HG03575 (cell line): ENCODE data around the gene COTL1.

Experiments
- ATAC-seq: cut with Tn5 transposase; IDR thresholded peaks from one replicate; pipeline ENCODE4 v1.9.1; 2021; ENCODE audit not compliant: unreplicated experiment, insufficient number of reproducible peaks, low FRiP score; ENCODE audit errors: extremely low read depth

The COTL1 gene, protein sequence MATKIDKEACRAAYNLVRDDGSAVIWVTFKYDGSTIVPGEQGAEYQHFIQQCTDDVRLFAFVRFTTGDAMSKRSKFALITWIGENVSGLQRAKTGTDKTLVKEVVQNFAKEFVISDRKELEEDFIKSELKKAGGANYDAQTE

DNA sequence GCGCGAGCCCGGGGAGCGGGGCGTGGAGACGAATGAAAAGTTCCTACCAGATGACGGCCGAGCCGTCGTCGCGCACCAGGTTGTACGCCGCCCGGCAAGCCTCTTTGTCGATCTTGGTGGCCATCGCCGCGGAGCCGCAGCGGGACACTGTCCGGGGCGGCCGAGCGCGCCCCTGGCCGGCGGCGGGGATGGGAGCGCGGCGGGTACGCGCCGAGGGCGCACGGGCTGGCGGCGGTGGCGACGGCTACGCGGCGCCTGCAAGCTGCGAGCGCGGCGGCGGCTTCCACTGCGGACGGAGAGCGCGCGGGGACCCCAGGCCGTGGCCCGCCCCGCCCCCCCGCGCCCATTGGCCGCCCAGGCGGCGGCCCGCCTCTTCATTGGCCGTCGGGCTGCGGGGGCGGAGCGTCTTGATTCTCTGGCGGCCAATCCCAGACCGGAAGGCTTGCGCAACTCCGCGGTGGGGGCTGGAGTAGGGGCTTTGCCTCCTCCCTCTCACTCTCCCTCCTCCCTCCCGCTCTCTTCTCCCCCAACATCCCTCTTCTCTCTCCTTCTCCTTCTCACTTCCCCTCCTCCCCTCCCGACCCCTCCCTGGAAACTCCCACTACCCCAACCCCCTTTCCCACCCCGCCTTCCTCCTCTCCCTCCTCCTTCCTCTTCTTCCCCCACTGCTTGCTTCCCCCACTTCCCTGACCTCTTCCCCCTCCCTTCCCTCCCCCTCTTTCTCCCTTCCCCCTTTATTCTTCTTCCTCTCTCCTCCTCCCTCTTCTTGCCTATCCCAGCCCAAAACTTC lies at the start of gene COTL1:
COTL1 (minus strand) TSS at position 288 of the 790 bp plus-strand sequence; CDS start at position 124, 164 bp downstream.
- no peak for ATAC-seq

DNA sequence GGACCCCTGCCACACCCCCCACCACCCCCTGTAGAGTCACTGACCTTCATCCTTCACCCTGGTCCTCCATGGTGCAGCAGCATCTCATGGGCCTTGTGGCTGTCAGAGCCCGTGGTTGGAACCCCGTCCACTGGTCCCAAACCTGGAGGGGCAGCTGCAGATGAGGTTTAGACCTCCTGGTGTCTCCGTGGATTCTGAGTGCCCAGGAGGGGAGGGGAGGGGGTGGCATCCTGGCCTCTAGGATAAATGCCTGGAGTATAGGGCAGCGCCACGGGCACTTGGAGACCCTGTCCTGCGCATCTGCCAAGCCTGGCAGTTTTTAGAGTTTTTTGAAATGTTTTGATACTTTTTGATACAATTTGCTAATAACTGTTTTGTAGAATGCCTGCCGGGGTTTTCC lies 48.0 kb upstream of the COTL1 start:
- no peak for ATAC-seq

DNA sequence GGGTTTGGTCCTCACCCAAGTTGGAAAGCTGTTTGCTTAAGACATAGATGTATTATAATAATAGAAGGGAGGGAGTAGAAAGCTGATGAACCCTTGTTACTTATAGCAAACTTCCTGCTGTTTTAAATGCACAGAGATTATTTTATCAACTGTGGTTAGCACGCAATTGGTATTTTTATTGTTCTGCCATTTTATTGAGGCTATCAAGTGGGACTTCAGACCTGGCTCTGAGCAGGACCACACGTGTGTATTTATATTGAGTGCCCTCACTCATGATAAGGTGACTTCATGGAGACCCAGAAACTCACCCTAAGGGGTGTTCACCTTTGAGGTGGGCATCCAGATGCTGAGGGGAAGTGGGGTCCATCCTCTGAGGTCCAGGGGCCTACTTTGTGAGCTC lies 47.5 kb upstream of the COTL1 start:
- ATAC-seq, result no peak

DNA sequence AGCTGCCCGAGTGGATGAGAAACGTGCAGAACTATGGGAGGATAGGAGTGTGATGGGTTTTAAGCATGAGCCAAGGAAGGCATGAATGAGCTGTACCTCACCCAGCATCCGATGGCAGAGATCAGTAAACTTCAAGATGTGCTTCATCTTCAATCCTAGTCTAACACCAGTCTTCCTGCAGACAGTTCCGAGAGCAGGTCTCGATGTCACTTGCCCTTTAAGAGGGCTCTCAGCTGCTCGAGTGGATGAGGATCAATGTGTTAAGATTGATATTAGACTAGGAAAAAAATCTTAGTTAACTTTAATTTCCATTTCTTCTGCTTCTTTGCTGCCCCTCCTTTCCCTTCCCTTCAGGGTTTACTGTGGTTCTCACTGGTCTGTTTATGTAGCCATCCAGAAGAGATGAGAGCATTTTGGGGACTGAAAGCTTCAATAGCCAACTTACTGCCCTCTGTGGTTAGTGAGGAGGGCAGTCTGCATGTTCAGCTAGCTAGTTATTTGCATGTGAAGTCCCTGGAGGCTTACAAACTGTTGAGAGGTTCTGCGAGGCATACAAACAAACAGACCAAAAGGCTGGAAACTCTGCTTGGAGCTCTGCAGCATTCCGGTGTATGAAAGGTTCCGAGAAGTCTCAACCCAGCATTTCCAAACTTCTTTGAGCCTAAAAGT lies 45.7 kb upstream of the COTL1 start:
- ATAC-seq, result no peak

DNA sequence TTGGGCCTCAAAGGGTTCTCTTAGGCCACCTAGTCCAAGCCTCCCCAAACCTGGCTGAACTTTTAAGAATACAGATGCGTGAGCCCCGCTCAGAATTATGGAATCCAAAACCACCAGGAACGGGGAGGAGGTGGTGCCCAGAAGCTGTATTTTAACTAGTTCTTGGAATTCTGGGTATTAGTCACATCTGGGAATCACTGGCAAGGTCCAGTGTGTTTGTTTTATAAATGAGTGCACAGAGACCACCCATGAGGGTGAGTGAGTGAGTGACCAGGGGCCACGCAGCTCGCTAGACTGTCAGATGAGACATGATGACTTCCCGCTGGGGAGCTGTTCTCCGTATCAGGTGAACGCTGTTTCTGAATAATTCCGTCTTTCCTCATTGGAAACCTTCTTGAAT lies 44.6 kb upstream of the COTL1 start:
- no peak for ATAC-seq

DNA sequence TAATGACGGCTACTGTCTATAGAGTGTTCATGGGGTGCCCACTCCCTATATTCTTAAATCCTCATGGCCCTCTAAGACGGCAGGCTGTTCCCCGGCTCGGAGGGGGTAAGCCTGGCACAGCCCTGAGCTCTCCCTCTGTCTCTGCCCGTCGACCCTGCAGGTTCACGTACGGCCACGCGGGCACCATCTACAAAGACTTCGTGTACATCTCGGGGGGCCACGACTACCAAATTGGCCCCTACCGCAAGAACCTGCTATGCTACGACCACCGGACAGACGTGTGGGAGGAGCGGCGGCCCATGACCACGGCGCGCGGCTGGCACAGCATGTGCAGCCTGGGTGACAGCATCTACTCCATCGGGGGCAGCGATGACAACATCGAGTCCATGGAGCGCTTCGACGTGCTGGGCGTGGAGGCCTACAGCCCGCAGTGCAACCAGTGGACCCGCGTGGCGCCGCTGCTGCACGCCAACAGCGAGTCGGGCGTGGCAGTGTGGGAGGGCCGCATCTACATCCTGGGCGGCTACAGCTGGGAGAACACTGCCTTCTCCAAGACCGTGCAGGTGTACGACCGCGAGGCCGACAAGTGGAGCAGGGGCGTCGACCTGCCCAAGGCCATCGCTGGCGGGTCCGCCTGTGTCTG lies 43.7 kb upstream of the COTL1 start:
- ATAC-seq, result no peak

DNA sequence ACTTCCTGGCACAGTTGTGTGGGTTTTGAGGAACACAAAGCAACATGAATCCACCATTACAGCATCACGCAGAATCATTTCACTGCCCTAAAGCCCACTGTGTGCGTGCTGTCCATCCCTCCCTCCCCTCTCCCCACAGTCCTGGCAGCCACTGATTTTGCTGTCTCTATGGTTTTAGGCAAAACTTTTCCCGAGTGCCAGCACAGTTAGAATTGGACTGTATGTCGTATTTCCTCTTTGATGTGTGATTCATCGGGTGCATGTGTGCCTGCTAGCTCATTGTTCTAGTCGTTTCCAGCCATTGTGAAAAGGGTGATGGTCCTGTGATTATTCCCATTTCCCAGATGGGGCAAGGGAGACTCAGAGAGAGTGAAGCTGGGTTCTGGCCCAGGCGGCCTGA lies 43.1 kb upstream of the COTL1 start:
- no peak for ATAC-seq

DNA sequence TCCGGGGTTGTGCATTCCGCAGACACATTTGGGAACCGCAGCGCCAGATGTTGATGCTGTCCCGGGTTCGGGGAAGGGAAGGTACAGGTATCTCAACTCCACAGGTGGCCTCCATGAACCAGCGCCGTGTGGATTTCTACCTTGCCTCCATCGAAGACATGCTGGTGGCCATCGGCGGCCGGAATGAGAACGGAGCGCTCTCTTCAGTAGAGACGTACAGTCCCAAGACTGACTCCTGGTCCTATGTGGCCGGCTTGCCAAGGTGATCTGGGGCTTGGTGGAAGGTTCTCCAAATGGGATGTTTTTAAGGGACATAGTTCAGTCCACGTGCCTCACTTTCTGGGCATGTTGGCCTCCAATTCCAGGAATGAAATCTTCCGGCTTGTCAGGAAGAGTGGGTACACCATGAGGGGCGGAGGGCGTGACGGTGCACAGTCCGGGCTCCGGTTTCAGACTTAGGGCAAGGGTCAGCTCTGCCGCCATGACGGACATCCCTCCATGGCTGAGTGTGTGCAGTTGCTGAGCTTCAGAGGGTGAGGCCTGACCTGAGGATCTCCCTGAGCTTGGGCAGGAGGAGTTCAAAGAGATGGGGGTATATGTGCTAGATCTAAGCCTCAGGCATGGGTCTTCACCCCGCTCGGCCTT lies 41.9 kb upstream of the COTL1 start:
- ATAC-seq, result no peak

DNA sequence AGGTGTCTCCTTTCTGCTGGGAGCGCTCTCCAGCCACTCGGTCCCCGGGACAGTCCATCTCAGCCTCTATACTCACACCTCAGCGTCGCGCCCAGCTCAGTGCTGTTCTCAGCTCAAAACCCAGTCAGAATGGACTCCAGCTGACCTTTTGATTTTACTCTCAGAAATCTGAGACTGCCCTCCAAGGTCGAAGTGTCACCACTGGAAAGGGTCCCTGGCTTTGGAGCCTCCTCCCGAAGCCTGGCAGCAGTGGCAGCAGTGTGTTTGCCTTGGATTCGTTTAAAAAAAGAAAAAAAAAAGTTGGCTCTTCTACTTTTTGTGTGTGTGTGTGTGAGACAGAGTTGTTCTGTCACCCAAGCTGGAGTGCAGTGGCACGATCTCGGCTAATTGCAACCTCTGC lies 40.8 kb upstream of the COTL1 start:
- no peak for ATAC-seq

DNA sequence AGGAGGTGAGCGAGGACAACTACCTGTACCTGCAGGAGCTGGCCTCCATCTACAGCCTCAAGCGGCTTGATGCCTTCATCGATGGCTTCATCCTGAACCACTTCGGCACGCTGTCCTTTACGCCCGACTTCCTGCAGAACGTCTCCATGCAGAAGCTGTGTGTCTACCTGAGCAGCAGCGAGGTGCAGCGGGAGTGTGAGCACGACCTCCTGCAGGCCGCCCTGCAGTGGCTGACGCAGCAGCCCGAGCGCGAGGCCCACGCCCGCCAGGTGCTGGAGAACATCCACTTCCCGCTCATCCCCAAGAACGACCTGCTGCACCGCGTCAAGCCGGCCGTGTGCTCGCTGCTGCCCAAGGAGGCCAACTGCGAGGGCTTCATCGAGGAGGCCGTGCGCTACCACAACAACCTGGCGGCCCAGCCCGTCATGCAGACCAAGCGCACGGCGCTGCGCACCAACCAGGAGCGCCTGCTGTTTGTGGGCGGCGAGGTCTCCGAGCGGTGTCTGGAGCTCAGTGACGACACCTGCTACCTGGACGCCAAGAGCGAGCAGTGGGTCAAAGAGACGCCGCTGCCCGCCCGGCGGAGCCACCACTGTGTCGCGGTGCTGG lies 39.5 kb upstream of the COTL1 start:
- ATAC-seq, result no peak

DNA sequence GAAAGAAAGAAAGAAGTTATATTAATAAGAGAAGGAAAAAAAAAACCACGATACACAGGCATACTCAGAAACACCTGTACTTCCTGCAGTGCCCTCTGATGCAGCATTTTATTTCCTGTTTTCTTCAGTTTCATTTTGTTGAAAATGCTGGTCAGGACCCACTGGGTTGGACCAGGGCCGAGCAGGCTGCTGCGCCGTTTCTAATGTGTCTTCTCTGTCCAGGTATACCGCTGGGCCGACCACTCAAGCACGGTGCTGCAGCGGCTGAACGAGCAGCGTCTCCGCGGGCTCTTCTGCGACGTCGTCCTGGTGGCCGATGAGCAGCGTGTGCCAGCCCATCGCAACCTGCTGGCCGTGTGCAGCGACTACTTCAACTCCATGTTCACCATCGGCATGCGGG lies 38.8 kb upstream of the COTL1 start:
- ATAC-seq, result no peak

DNA sequence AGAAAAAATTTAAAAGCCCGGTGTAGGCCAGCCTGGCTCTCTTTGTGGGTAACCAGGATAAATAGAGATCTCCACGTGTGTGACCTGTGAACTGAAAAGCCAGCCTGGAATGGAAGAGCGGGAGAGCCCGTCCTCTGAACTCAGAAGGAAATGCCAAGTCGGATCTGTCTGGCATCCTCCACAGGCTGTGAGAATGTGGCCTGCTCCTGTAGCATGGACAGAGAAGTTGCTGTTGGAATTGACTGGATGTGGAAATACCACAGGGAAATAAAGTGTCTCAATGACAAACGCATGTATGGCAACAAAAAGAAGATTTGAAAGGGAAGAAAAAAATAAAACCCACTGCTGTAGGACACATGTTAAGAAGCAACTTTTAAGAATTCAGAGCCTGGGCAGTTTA lies 37.1 kb upstream of the COTL1 start:
- ATAC-seq, result no peak

DNA sequence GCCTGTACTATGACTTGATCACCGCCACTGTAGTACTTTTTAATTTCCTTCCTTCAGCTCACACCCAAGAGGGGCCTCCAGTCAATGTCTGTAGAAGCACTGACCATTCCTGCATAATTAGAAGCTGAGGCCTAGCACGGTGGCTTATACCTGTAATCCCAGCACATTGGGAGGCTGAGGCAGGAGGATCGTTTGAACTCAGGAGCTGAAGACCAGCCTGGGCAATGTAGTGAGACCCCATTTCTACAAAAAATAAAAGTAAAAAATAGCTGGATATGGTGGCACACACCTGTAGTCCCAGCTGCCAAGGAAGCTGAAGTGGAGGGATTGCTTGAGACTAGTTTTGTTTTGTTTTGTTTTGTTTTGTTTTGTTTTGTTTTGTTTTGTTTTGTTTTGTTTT lies 36.4 kb upstream of the COTL1 start:
- no peak for ATAC-seq

DNA sequence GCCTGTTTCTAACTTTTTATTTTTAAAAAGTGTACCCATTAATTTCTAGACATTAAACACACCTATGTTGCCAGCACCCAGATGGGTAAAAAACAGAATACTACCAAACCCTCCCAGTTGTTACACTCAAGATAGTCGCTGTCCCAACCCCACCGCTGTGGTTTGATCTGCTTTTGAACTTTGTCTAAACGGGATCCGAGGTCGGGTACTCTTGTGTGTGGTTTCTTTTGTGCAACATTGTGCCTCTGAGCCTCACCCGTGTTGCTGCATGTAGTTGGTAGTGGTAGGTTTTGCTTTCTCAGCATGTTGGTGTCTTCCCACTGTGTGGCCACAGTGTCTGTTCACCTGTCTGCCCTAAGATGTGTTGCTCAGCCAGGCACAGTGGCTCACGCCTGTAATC lies 34.7 kb upstream of the COTL1 start:
- ATAC-seq, result no peak

DNA sequence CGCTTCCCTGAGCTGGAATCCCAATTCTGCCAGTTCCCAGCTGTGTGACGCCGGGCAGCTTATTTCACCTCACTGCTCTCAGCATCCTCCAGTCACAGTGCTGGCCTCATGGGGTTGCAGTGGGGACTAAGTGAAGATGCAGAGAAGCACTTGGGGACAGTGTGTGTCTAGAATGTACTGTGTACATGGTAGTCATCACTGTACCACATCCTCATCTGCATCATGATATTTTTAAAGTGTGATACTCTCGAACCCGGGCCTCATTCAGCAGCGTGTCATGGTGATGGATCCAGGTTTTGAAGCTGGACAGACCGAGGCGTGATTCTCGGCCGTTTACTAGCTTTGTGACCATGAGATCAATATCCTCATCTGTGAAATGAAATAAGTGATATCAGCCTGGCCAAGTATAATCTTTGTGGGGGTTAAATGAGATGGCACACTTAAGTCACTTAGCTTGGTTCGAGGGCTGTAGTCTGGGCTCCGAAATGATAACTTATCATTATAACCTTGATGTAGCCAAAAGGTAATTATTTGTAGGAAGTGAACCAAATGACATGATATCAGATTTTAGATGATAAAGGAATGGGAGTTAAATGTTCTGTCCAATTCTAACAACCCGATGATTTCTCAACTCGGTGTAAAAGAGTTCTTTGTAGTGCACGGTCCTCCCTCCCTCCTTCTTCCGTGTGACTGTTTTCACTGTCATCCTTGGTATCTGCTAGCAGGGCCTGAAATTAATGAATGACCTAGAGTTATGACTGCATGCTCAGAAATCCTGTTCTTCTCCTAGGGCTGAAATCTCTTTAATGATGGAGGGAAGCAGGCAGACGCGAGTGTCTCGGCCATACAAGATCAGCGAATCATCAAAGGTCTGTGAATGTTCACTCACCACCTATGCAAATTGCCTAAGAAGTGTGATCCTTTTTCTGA lies 32.4 kb upstream of the COTL1 start:
- ATAC-seq, result no peak

DNA sequence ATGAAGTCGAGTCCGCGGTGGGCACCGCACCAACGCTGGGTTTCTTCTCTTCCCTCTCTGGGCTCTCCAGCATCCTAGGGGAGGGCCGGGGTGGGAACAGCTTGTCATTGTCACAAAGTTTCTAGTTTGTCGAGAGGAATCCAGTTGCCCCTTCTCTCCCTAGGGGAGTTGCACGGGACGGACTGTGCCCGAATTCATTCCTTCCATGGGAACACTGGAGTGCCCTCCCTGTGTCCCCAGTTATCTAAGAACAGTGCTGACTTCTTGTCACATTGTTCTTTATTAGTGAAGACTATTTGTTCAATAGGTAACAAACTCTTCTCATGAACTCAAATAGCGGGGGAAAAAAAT lies 31.6 kb upstream of the COTL1 start:
- no peak for ATAC-seq

DNA sequence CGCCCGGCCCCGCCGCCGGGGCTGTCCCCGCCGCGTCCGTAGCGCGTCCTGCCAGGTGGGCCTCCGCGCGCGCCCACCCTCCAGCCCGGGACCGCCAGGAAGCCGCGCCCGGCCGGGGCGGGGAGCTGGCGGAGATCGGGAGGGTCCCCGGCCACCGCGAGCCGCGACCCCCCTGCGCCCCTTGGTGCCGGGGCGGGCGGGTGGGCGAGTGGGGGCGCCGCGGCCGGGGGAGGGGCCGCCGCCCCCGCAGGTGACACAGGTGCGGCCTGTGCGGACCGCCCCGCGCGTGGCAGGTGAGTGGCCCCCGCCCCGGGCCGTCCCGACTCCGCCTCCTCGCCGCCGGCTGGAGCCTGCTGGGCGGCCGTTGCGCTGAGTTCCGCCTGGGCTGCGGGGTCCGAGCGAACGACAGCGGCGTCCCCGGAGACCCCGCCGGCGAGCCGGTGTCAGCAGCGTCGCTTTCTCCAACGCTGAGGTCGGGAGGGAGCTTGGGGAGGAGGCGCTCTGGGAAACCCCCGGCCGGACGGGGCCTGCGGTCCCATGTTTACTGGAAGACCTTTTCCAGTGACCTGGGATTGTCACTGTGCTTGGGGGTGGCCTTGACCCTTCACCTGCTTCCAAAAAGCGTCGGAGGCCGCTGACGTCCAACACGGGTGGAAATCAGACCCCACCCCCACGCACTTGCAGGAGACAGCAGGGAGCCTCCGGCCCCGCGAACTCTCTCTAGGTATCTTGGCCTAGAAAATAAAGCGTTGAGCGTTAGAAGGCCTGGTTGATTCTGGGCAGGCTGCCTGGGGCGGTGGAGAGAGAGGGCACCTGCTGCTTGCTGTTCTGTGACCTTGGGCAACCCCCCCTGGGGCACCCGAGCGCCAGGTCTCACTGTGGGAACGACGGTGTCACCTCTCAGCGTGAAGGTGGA lies 31.0 kb upstream of the COTL1 start:
- no peak for ATAC-seq
